IMR-90 (cell line): ENCODE results near the gene IRAK4.

ENCODE experiments used
- MAFK ChIP-seq: IDR thresholded peaks from 2 replicates; pipeline ENCODE4 v1.6.1; 2012; ENCODE audit warnings: low read depth, low read length, improper control_type of control experiment
- MXI1 ChIP-seq: IDR thresholded peaks from 2 replicates; pipeline ENCODE4 v1.6.1; 2012; ENCODE audit warnings: low read depth, mild to moderate bottlenecking, low read length, moderate library complexity, borderline replicate concordance
- POLR2A ChIP-seq: IDR thresholded peaks from 2 replicates; pipeline ENCODE4 v1.6.1; 2012; ENCODE audit warnings: mild to moderate bottlenecking, low read depth, low read length
- RFX5 ChIP-seq: IDR thresholded peaks from 2 replicates; pipeline ENCODE4 v1.8.0; 2012; ENCODE audit warnings: low read depth, mild to moderate bottlenecking, low read length, moderate library complexity
- TF ChIP-seq, protein P1 (sequence below): conservative IDR thresholded peaks from 2 replicates; pipeline ENCODE4 v1.5.1; 2012; ENCODE audit warnings: mild to moderate bottlenecking, low read depth, low read length, improper control_type of control experiment
- TF ChIP-seq, protein P2 (sequence below): fragments of 150-350 bp; IDR thresholded peaks from 2 replicates; pipeline ENCODE4 v1.6.1; 2016; ENCODE audit warnings: low read depth, mild to moderate bottlenecking, low read length, moderate library complexity, borderline replicate concordance
- TF ChIP-seq, protein P3 (sequence below): fragments of 150-350 bp; IDR thresholded peaks from 2 replicates; pipeline ENCODE4 v1.6.1; 2017; ENCODE audit warnings: mild to moderate bottlenecking, antibody characterized with exemption, low read length, low read depth

DNA sequence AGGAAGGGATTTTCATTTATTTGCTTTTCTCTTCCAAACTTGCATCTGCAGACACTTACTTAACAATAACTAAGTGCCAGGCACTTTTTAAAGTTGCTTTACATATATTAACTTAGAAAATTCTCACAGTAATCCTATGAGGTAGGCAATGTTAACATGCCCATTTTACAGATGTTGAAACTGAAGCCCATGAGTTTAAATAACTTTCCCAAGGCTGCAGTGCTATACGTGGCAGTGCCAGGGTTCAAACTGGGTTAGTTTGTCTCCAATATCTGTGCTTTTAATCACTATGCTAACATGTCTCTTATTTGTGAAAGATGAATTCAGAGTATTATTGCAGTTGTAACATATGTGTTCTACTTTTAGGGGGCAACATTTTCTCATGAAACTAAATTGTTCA is 30.1 kb upstream of the IRAK4 start:
- TF ChIP-seq RFX5 (no peak), MAFK (no peak), MXI1 (no peak), POLR2A (no peak)
- TF ChIP-seq, protein P1, sequence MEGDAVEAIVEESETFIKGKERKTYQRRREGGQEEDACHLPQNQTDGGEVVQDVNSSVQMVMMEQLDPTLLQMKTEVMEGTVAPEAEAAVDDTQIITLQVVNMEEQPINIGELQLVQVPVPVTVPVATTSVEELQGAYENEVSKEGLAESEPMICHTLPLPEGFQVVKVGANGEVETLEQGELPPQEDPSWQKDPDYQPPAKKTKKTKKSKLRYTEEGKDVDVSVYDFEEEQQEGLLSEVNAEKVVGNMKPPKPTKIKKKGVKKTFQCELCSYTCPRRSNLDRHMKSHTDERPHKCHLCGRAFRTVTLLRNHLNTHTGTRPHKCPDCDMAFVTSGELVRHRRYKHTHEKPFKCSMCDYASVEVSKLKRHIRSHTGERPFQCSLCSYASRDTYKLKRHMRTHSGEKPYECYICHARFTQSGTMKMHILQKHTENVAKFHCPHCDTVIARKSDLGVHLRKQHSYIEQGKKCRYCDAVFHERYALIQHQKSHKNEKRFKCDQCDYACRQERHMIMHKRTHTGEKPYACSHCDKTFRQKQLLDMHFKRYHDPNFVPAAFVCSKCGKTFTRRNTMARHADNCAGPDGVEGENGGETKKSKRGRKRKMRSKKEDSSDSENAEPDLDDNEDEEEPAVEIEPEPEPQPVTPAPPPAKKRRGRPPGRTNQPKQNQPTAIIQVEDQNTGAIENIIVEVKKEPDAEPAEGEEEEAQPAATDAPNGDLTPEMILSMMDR: no peak
- TF ChIP-seq, protein P2, sequence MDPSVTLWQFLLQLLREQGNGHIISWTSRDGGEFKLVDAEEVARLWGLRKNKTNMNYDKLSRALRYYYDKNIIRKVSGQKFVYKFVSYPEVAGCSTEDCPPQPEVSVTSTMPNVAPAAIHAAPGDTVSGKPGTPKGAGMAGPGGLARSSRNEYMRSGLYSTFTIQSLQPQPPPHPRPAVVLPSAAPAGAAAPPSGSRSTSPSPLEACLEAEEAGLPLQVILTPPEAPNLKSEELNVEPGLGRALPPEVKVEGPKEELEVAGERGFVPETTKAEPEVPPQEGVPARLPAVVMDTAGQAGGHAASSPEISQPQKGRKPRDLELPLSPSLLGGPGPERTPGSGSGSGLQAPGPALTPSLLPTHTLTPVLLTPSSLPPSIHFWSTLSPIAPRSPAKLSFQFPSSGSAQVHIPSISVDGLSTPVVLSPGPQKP: no peak
- TF ChIP-seq, protein P3, sequence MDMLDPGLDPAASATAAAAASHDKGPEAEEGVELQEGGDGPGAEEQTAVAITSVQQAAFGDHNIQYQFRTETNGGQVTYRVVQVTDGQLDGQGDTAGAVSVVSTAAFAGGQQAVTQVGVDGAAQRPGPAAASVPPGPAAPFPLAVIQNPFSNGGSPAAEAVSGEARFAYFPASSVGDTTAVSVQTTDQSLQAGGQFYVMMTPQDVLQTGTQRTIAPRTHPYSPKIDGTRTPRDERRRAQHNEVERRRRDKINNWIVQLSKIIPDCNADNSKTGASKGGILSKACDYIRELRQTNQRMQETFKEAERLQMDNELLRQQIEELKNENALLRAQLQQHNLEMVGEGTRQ: no peak
